Astrocyte of the hippocampus (primary cell): ENCODE data around the gene CUL9.
"Not testable (repeated sequence)": the region's sequence is repeated elsewhere in the genome, so short reads cannot be mapped to it uniquely, and the experiment has no call there.

Experiments used
- DNase-seq: peaks from one replicate; pipeline ENCODE4 v3.0.0; 2011; ENCODE audit warnings: low read depth, low spot score

CUL9 gene

GRCh38 chr6:43181942-43182860 is at the start of gene CUL9:
TSS of gene CUL9 (plus strand) at chr6:43182196. CDS start at chr6:43184311, 2,115 bp downstream.
- peak; percentile 83 for DNase-seq

- DNase-seq, result no peak
These were observed 43.7 kb upstream of the CUL9 start for GRCh38 chr6:43138267-43138666.

- DNase-seq, result not testable (repeated sequence)
These were observed 42.0 kb upstream of the CUL9 start for GRCh38 chr6:43139973-43140372.

- no peak for DNase-seq
These were observed 40.4 kb upstream of the CUL9 start for GRCh38 chr6:43141644-43142043.

- DNase-seq, result no peak
These were observed 39.9 kb upstream of the CUL9 start for GRCh38 chr6:43142101-43142500.

- DNase-seq, result peak; percentile 97
These were observed 38.5 kb upstream of the CUL9 start for GRCh38 chr6:43143235-43144128.

- no peak for DNase-seq
These were observed 37.1 kb upstream of the CUL9 start for GRCh38 chr6:43144879-43145278.

- no peak for DNase-seq
These were observed 35.7 kb upstream of the CUL9 start for GRCh38 chr6:43146261-43146660.

- peak; percentile 59 for DNase-seq
These were observed 35.0 kb upstream of the CUL9 start for GRCh38 chr6:43146709-43147688.

- DNase-seq, result no peak
These were observed 34.1 kb upstream of the CUL9 start for GRCh38 chr6:43147691-43148477.

- DNase-seq, result peak; percentile 58
These were observed 32.7 kb upstream of the CUL9 start for GRCh38 chr6:43149265-43149664.

- DNase-seq, result peak; percentile 57
These were observed 31.8 kb upstream of the CUL9 start for GRCh38 chr6:43150051-43150751.

GRCh38 chr6:43159599-43159998 is 22.4 kb upstream of the CUL9 start:
- DNase-seq, result no peak

GRCh38 chr6:43163899-43164298 is 18.1 kb upstream of the CUL9 start:
- no peak for DNase-seq

- no peak for DNase-seq
These were observed 11.5 kb upstream of the CUL9 start for GRCh38 chr6:43170417-43170930.

- DNase-seq, result peak; percentile 100
These were observed 10.9 kb upstream of the CUL9 start, which contains the start of gene SRF for GRCh38 chr6:43170931-43171706. TSS of gene SRF (plus strand) at chr6:43171269. CDS start at chr6:43171657, 388 bp downstream.

- peak; percentile 53 for DNase-seq
These were observed 10.3 kb upstream of the CUL9 start for GRCh38 chr6:43171707-43172103.
